Stomach (tissue), 4 donors: ENCODE results near the gene TMEM151B.

Source experiments
- POLR2A ChIP-seq, 4 donors: fragments of 450-650 bp; IDR thresholded peaks; one replicate each; pipeline ENCODE4 v1.6.1; 2016; ENCODE audit warnings: antibody characterized with exemption in 4 of 4, control low read depth in 2 of 4, mild to moderate bottlenecking in 1 of 4, moderate library complexity in 1 of 4
- POLR2AphosphoS5 ChIP-seq, 3 donors: sonication (generic); formaldehyde crosslinking; IDR thresholded peaks; one replicate each; pipeline ENCODE4 v1.6.1; 2016; ENCODE audit warnings: antibody characterized with exemption in 3 of 3

DNA sequence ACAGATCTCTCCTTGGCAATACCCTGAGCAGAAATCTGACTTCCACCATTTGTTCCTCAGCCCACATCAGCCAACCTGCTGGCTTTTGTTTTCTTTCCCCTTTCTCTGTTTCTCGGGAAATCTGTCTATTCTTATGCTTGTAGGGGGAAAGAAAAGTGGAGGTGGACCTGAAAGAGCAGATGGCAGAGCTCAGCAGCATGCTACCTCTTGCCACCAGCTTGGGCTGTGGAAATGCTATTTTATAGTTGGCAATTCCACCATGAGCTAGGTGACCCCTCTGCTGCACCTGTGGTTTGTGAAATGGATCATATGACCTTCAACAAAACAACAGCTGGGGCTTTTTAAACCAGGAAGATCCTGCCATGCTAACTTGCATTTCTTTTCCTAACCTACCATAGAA, 65.4 kb downstream of the TMEM151B start:
- TF ChIP-seq POLR2AphosphoS5 (IDR thresholded peaks at IDR 0.05) (no peak), POLR2A (IDR thresholded peaks at IDR 0.05) (no peak)
